Stimulated activated CD8-positive, alpha-beta memory T cell treated with anti-CD3 and anti-CD28 coated beads, Interleukin-15, amount 100 ng/mL, for 1 hour (primary cell): ENCODE results near the gene SPHKAP.
"Not testable (repeated sequence)": the region's sequence is repeated elsewhere in the genome, so short reads cannot be mapped to it uniquely, and the experiment has no call there.

ENCODE experiments used
- DNase-seq: peaks from one replicate; pipeline ENCODE4 v3.0.0-alpha.2; 2020; ENCODE audit warnings: low read depth

The SPHKAP gene

GRCh38 chr2:228181098-228182019, at the start of gene SPHKAP:
Gene SPHKAP, minus strand, starts transcription at chr2:228181687. Its CDS starts 89 bp downstream, at chr2:228181598.
- no peak for DNase-seq

- DNase-seq = no peak
These were observed 46.0 kb upstream of the SPHKAP start for GRCh38 chr2:228227466-228227865.

GRCh38 chr2:228224410-228224809, 42.9 kb upstream of the SPHKAP start:
- DNase-seq = no peak

- DNase-seq = not testable (repeated sequence)
These were observed 37.1 kb upstream of the SPHKAP start for GRCh38 chr2:228218593-228218992.

- no peak for DNase-seq
These were observed 16.0 kb upstream of the SPHKAP start for GRCh38 chr2:228197504-228197903.

GRCh38 chr2:228180181-228181097, 1.0 kb downstream of the SPHKAP start:
- no peak for DNase-seq

GRCh38 chr2:228167290-228167689, 14.2 kb downstream of the SPHKAP start:
- no peak for DNase-seq

GRCh38 chr2:228164718-228165117, 16.8 kb downstream of the SPHKAP start:
- DNase-seq = no peak

- DNase-seq = no peak
These were observed 23.6 kb downstream of the SPHKAP start for GRCh38 chr2:228157841-228158240.

- DNase-seq = no peak
These were observed 36.5 kb downstream of the SPHKAP start for GRCh38 chr2:228144961-228145360.

- no peak for DNase-seq
These were observed 40.5 kb downstream of the SPHKAP start for GRCh38 chr2:228140934-228141528.

- DNase-seq = no peak
These were observed 45.5 kb downstream of the SPHKAP start for GRCh38 chr2:228136027-228136426.

- no peak for DNase-seq
These were observed 46.2 kb downstream of the SPHKAP start for GRCh38 chr2:228135300-228135699.

- DNase-seq = no peak
These were observed 49.7 kb downstream of the SPHKAP start for GRCh38 chr2:228131833-228132232.

- no peak for DNase-seq
These were observed 55.1 kb downstream of the SPHKAP start for GRCh38 chr2:228126401-228126800.

- DNase-seq = no peak
These were observed 62.5 kb downstream of the SPHKAP start for GRCh38 chr2:228118940-228119339.

- no peak for DNase-seq
These were observed 73.6 kb downstream of the SPHKAP start for GRCh38 chr2:228107846-228108245.

- DNase-seq = no peak
These were observed 75.8 kb downstream of the SPHKAP start for GRCh38 chr2:228105526-228106250.

- DNase-seq = no peak
These were observed 77.3 kb downstream of the SPHKAP start for GRCh38 chr2:228104215-228104614.

- DNase-seq = no peak
These were observed 78.1 kb downstream of the SPHKAP start for GRCh38 chr2:228103379-228103778.

- DNase-seq = no peak
These were observed 78.5 kb downstream of the SPHKAP start for GRCh38 chr2:228102949-228103348.
